A549 (cell line): ENCODE measurements around the gene CLHC1. TPM values are rescaled to one million over a fixed set of nuclear protein-coding genes. Genes with fewer than 3 reads are reported as not detected.
"Not testable (repeated sequence)": the region's sequence is repeated elsewhere in the genome, so short reads cannot be mapped to it uniquely, and the experiment has no call there.

Experiments
- ATAC-seq, 2 experiments: fragments of 200-7000 bp in 1 of 2; fragments of >200 bp in 1 of 2; cut with Nextera tagmentation in 1 of 2; cut with Tn5 transposase in 1 of 2; 3 replicates each; pipeline versions ENCODE4 v1.8.0 to v1.9.1; 2018 to 2020; ENCODE audit warnings: mild to moderate bottlenecking in 1 of 2, moderate library complexity in 1 of 2
- CTCF ChIA-PET: fragments of 300-600 bp; sonication (Branson Sonifier 250); formaldehyde crosslinking; extraction: SDS; loops from one replicate; lab custom pipeline; 2021; ENCODE audit warnings: antibody characterized with exemption, inconsistent platforms; lab: Yijun Ruan, JAX
- POLR2A ChIA-PET: fragments of 350-600 bp; formaldehyde crosslinking; extraction: SDS; loops from one replicate; lab custom pipeline; 2021; ENCODE audit warnings: antibody characterized with exemption, inconsistent platforms; lab: Yijun Ruan, JAX
- DNase-seq, 2 experiments: peaks; one replicate each; pipeline versions ENCODE4 v3.0.0 to v3.0.0-alpha.2; 2011 to 2016; ENCODE audit warnings: low read depth in 1 of 2, low spot score in 1 of 2
- FAIRE-seq: peaks from 2 replicates; lab custom pipeline; 2011; peaks lifted over from hg19 to GRCh38; lab: Jason Lieb, UNC
- H3K27ac ChIP-seq, 2 experiments: fragments of >200 bp; sonication (Bioruptor Twin); formaldehyde crosslinking; 3 replicates each; pipeline ENCODE4 v1.5.1; 2016 to 2017
- H3K4me1 ChIP-seq: fragments of >200 bp; sonication (Bioruptor Twin); formaldehyde crosslinking; 3 replicates; pipeline ENCODE4 v1.6.1; 2016
- H3K4me2 ChIP-seq: fragments of >200 bp; sonication (Bioruptor Twin); formaldehyde crosslinking; 3 replicates; pipeline ENCODE4 v1.6.1; 2016
- H3K4me3 ChIP-seq: fragments of >200 bp; sonication (Bioruptor Twin); formaldehyde crosslinking; 3 replicates; pipeline ENCODE4 v1.5.1; 2016
- H3K9me3 ChIP-seq: fragments of >200 bp; sonication (Bioruptor Twin); formaldehyde crosslinking; 3 replicates; pipeline ENCODE4 v1.6.1; 2016
- CBX2 ChIP-seq: fragments of 200-600 bp; sonication (generic); IDR thresholded peaks from 2 replicates; pipeline ENCODE4 v1.6.1; 2016; ENCODE audit warnings: low read depth, mild to moderate bottlenecking, borderline replicate concordance
- CHD2 ChIP-seq: fragments of 150-350 bp; IDR thresholded peaks from 2 replicates; pipeline ENCODE4 v1.6.1; 2014; ENCODE audit warnings: low read length; ENCODE audit not compliant: partially characterized antibody
- E2F6 ChIP-seq: IDR thresholded peaks from 2 replicates; pipeline ENCODE4 v1.6.1; 2012; ENCODE audit warnings: low read depth, borderline replicate concordance
- EHF ChIP-seq: fragments of 250-450 bp; sonication (Bioruptor Pico); IDR thresholded peaks from 2 replicates; pipeline ENCODE4 v1.5.0; 2020; ENCODE audit warnings: mild to moderate bottlenecking
- EHMT2 ChIP-seq: fragments of 200-600 bp; sonication (generic); IDR thresholded peaks from 2 replicates; pipeline ENCODE4 v1.6.1; 2016; ENCODE audit warnings: antibody characterized with exemption, low read depth, mild to moderate bottlenecking, moderate library complexity
- ELK1 ChIP-seq: fragments of 150-350 bp; IDR thresholded peaks from 2 replicates; pipeline ENCODE4 v1.6.1; 2014; ENCODE audit warnings: low read depth, mild to moderate bottlenecking, low read length
- EP300 ChIP-seq, 2 experiments: fragments of >200 bp; sonication (Bioruptor Twin); formaldehyde crosslinking; IDR thresholded peaks; 2 replicates in 1 of 2; 3 replicates in 1 of 2; pipeline ENCODE4 v1.6.1; 2016 to 2017
- FOSL2 ChIP-seq, 2 experiments: fragments of 450-650 bp in 1 of 2; fragments of >200 bp in 1 of 2; sonication (Bioruptor Twin) in 1 of 2; formaldehyde crosslinking; IDR thresholded peaks; 2 replicates each; pipeline versions ENCODE4 v1.5.0 to v1.6.1; 2016 to 2020; ENCODE audit warnings: mild to moderate bottlenecking in 1 of 2, moderate library complexity in 1 of 2
- GATA3 ChIP-seq: IDR thresholded peaks from 2 replicates; pipeline ENCODE4 v1.6.1; 2012; ENCODE audit warnings: borderline replicate concordance
- HOXB5 ChIP-seq: fragments of 250-450 bp; sonication (Bioruptor Pico); IDR thresholded peaks from 2 replicates; pipeline ENCODE4 v1.5.0; 2020; ENCODE audit warnings: mild to moderate bottlenecking, moderate library complexity
- JUN ChIP-seq, 2 experiments: fragments of >200 bp; sonication (Bioruptor Twin); formaldehyde crosslinking; IDR thresholded peaks; 2 replicates in 1 of 2; 3 replicates in 1 of 2; pipeline ENCODE4 v1.6.1; 2016 to 2017
- NFE2L2 ChIP-seq: fragments of 150-350 bp; conservative IDR thresholded peaks from 2 replicates; pipeline ENCODE4 v1.6.1; 2014; ENCODE audit warnings: low read length
- POLR2AphosphoS2 ChIP-seq: conservative IDR thresholded peaks from 2 replicates; pipeline ENCODE4 v1.6.1; 2012; ENCODE audit warnings: low read length, improper control_type of control experiment, inconsistent platforms
- RAD21 ChIP-seq, 2 experiments: fragments of >200 bp in 1 of 2; sonication (Bioruptor Twin) in 1 of 2; formaldehyde crosslinking in 1 of 2; IDR thresholded peaks in 1 of 2; conservative IDR thresholded peaks in 1 of 2; 2 replicates in 1 of 2; 3 replicates in 1 of 2; pipeline ENCODE4 v1.6.1; 2012 to 2018; ENCODE audit warnings: inconsistent platforms in 1 of 2
- RARB ChIP-seq: fragments of 250-450 bp; sonication (Bioruptor Pico); IDR thresholded peaks from 2 replicates; pipeline ENCODE4 v1.8.0; 2021; ENCODE audit warnings: mild to moderate bottlenecking, moderate library complexity
- USF2 ChIP-seq: fragments of 450-650 bp; IDR thresholded peaks from 2 replicates; pipeline ENCODE4 v1.6.1; 2014; ENCODE audit warnings: antibody characterized with exemption
- ZFP36 ChIP-seq: fragments of 450-650 bp; IDR thresholded peaks from 2 replicates; pipeline ENCODE4 v1.6.1; 2014; ENCODE audit warnings: borderline replicate concordance; ENCODE audit not compliant: partially characterized antibody
- ZNF302 ChIP-seq: fragments of 250-450 bp; sonication (Bioruptor Pico); IDR thresholded peaks from 2 replicates; pipeline ENCODE4 v1.9.0; 2021; ENCODE audit warnings: inconsistent platforms, mild to moderate bottlenecking, moderate library complexity
- WGBS: methylation state at CpG from one replicate; pipeline ENCODE4 v1.1.6; 2017; ENCODE audit errors: missing lambda C conversion rate; 5-methylcytosine and 5-hydroxymethylcytosine counted together
- polyA plus RNA-seq, 4 experiments: library from polyadenylated mRNA; depleted of rRNA in 3 of 4; stranded (reverse); fragments of >200 nt; fragmentation: RNase III in 1 of 4; extraction: RNeasy Plus Mini Kit Qiagen cat#74134 plus additional on column Dnase treatment in 1 of 4; gene quantifications; 2 replicates in 3 of 4; 3 replicates in 1 of 4; pipeline ENCODE4 v1.2.3, GENCODE V29; 2011 to 2017
- TF ChIP-seq, protein P1 (sequence below): fragments of >200 bp; sonication (Bioruptor Twin); formaldehyde crosslinking; IDR thresholded peaks from 2 replicates; pipeline ENCODE4 v1.6.1; 2016
- TF ChIP-seq, protein P2 (sequence below): fragments of 200-600 bp; sonication (generic); IDR thresholded peaks from 2 replicates; pipeline ENCODE4 v1.6.1; 2016; ENCODE audit warnings: antibody characterized with exemption, mild to moderate bottlenecking, moderate library complexity

CLHC1 gene
- polyA plus RNA-seq, 2 of the 4 experiments (the other 2 are of a cell fraction): 3.2 to 8.5 TPM

- CTCF ChIA-PET: interaction anchor here (1.0 to 1.3 kb wide), 2 partner anchors 8 to 18 kb away, joined by 3 read pairs; no protein-coding TSS in a partner anchor
- H3K4me2 ChIP-seq; DNase-seq; H3K4me1 ChIP-seq; H3K9me3 ChIP-seq; H3K4me3 ChIP-seq; ATAC-seq; FAIRE-seq; TF ChIP-seq FOSL2 (IDR thresholded peaks at IDR 0.05): not testable (repeated sequence)
- POLR2A ChIA-PET: interaction anchor here (1.4 kb wide), 1 partner anchor 138 kb away, joined by 3 read pairs; the partner anchor contains the start of gene CCDC88A
- peak overlapping the region in 1 of 2 experiments; percentile 90; a peak in 2 of 6 replicates for H3K27ac ChIP-seq
- TF ChIP-seq FOSL2 (CRISPR knock-in tag; IDR thresholded peaks at IDR 0.05): peak; percentile 69; the same call in 1 of the 2 replicates
- whole genome bisulfite sequencing: 90% methylated on average over 5 of the region's 5 CpGs
Measured at GRCh38 chr2:55280851-55281546, 48.9 kb upstream of the CLHC1 start.

DNA sequence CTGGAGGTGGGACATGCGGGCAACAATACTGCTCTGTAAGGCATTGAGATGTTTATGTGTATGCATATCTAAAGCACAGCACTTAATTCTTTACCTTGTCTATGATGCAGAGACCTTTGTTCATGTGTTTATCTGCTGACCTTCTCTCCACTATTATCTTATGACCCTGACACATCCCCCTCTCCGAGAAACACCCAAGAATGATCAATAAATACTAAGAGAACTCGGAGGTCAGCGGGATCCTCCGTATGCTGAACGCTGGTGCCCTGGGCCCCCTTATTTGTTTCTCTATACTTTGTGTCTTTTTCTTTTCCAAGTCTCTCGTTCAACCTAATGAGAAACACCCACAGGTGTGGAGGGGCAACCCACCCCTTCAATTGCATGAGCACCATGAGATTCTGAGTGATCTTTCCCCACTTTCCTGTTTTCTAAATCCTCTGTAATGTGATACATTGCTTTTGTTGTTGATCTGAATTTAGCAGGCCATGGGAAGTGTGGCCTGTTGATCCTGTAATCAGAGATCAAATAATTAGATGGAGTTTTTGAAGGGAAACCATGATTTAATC is 47.8 kb upstream of the CLHC1 start:
- H3K27ac ChIP-seq, FAIRE-seq, ATAC-seq: not testable (repeated sequence)

GRCh38 chr2:55279214-55279835 is 47.2 kb upstream of the CLHC1 start:
- H3K9me3 ChIP-seq, H3K4me3 ChIP-seq, H3K27ac ChIP-seq, DNase-seq, H3K4me2 ChIP-seq, CTCF ChIA-PET, ATAC-seq, H3K4me1 ChIP-seq, POLR2A ChIA-PET, FAIRE-seq: not testable (repeated sequence)
- WGBS: 78% methylated on average over 10 of the region's 10 CpGs

More for the DNA sequence above, 47.8 kb upstream of the CLHC1 start:
- H3K4me1 ChIP-seq, H3K9me3 ChIP-seq, H3K4me3 ChIP-seq, H3K4me2 ChIP-seq, CTCF ChIA-PET, POLR2A ChIA-PET, DNase-seq: not testable (repeated sequence)
- WGBS: 95% methylated on average over 7 of the region's 7 CpGs

- Histone ChIP-seq H3K4me1 (no peaks in the 10 kb centered on the region), H3K4me3 (no peak overlapping the region), H3K9me3 (no peaks in the 10 kb centered on the region), H3K27ac (no peak overlapping the region), H3K4me2 (no peak overlapping the region)
- ATAC-seq (no peak), DNase-seq (no peak), FAIRE-seq (no peak)
- WGBS: 71% methylated on average over 3 of the region's 3 CpGs
- ChIA-PET POLR2A (no interaction called here), CTCF (no interaction called here)
- TF ChIP-seq USF2: no peak
- no peak for TF ChIP-seq NFE2L2
- TF ChIP-seq JUN (IDR thresholded peaks at IDR 0.05): no peak
- no peak for TF ChIP-seq EHMT2
- TF ChIP-seq RARB (CRISPR knock-in tag): no peak
- no peak for TF ChIP-seq CBX2
- no peak for TF ChIP-seq CHD2
- no peak for TF ChIP-seq ELK1
- TF ChIP-seq, protein P1, sequence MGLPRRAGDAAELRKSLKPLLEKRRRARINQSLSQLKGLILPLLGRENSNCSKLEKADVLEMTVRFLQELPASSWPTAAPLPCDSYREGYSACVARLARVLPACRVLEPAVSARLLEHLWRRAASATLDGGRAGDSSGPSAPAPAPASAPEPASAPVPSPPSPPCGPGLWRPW: no peak
- TF ChIP-seq E2F6: no peak
- TF ChIP-seq EHF: no peak
- no peak for TF ChIP-seq RAD21 (conservative IDR thresholded peaks at IDR 0.05 in 1 of 2, IDR thresholded peaks at IDR 0.05 in 1 of 2)
- no peak for TF ChIP-seq ZFP36
- TF ChIP-seq EP300 (IDR thresholded peaks at IDR 0.05): no peak
- TF ChIP-seq, protein P2, sequence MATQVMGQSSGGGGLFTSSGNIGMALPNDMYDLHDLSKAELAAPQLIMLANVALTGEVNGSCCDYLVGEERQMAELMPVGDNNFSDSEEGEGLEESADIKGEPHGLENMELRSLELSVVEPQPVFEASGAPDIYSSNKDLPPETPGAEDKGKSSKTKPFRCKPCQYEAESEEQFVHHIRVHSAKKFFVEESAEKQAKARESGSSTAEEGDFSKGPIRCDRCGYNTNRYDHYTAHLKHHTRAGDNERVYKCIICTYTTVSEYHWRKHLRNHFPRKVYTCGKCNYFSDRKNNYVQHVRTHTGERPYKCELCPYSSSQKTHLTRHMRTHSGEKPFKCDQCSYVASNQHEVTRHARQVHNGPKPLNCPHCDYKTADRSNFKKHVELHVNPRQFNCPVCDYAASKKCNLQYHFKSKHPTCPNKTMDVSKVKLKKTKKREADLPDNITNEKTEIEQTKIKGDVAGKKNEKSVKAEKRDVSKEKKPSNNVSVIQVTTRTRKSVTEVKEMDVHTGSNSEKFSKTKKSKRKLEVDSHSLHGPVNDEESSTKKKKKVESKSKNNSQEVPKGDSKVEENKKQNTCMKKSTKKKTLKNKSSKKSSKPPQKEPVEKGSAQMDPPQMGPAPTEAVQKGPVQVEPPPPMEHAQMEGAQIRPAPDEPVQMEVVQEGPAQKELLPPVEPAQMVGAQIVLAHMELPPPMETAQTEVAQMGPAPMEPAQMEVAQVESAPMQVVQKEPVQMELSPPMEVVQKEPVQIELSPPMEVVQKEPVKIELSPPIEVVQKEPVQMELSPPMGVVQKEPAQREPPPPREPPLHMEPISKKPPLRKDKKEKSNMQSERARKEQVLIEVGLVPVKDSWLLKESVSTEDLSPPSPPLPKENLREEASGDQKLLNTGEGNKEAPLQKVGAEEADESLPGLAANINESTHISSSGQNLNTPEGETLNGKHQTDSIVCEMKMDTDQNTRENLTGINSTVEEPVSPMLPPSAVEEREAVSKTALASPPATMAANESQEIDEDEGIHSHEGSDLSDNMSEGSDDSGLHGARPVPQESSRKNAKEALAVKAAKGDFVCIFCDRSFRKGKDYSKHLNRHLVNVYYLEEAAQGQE: no peak
- TF ChIP-seq GATA3: no peak
- no peak for TF ChIP-seq POLR2AphosphoS2
- TF ChIP-seq HOXB5 (CRISPR knock-in tag): no peak
- TF ChIP-seq ZNF302 (CRISPR knock-in tag): no peak
Measured at GRCh38 chr2:55277310-55277709, 45.2 kb upstream of the CLHC1 start.
